Esophagus squamous epithelium (tissue), 5 donors: Measurements from ENCODE around the gene CNOT6. TPM values are rescaled to one million over a fixed set of nuclear protein-coding genes. Genes with fewer than 3 reads are reported as not detected.
"Not testable (repeated sequence)": the region's sequence is repeated elsewhere in the genome, so short reads cannot be mapped to it uniquely, and the experiment has no call there.

Experiments used
- DNase-seq: peaks from one replicate; lab custom pipeline; 2025; lab: John Stamatoyannopoulos, UW
- H3K27ac ChIP-seq, 4 donors: fragments of 200-600 bp; sonication (generic); one replicate each; pipeline ENCODE4 v1.5.1; 2016 to 2019; ENCODE audit warnings: mild to moderate bottlenecking in 1 of 4
- H3K27me3 ChIP-seq, 4 donors: fragments of 200-600 bp; sonication (generic); 1 replicate in 3 of 4; 2 replicates in 1 of 4; pipeline versions ENCODE4 v1.5.1 to v1.6.0; 2017 to 2021; ENCODE audit warnings: antibody characterized with exemption in 1 of 4
- H3K36me3 ChIP-seq, 3 donors: fragments of 200-600 bp; sonication (generic); one replicate each; pipeline ENCODE4 v1.5.1; 2016 to 2019
- H3K4me1 ChIP-seq, 3 donors: fragments of 200-600 bp; sonication (generic); one replicate each; pipeline ENCODE4 v1.5.1; 2017 to 2019
- H3K4me3 ChIP-seq, 4 donors: fragments of 200-600 bp; sonication (generic); 1 replicate in 3 of 4; 2 replicates in 1 of 4; pipeline ENCODE4 v1.5.1; 2016 to 2019; ENCODE audit warnings: mild to moderate bottlenecking in 2 of 4, moderate library complexity in 1 of 4
- H3K9me3 ChIP-seq, 3 donors: fragments of 200-600 bp; sonication (generic); one replicate each; pipeline ENCODE4 v1.5.1; 2016 to 2019
- POLR2A ChIP-seq, 4 donors: fragments of 450-650 bp; IDR thresholded peaks; one replicate each; pipeline ENCODE4 v1.6.1; 2017; ENCODE audit warnings: antibody characterized with exemption in 4 of 4, mild to moderate bottlenecking in 4 of 4, moderate library complexity in 3 of 4
- WGBS, 2 donors: methylation state at CpG; one replicate each; pipeline ENCODE4 v1.1.5; 2018; 5-methylcytosine and 5-hydroxymethylcytosine counted together
- intact Hi-C: fragments of 100-400 bp; cut with DNase I; formaldehyde crosslinking; loops from one replicate; pipeline ENCODE4 v1.15.0; 2022
- total RNA-seq, 4 donors: library from RNA; depleted of rRNA; stranded (reverse); fragments of >200 nt; gene quantifications; one replicate each; pipeline ENCODE4 v1.1.0, GENCODE V29; 2016
- TF ChIP-seq, protein P1 (sequence below), 6 experiments: fragments of 450-650 bp in 4 of 6; fragments of 200-600 bp in 2 of 6; sonication (generic) in 2 of 6; IDR thresholded peaks; one replicate each; pipeline ENCODE4 v1.5.1; 2016 to 2019; ENCODE audit warnings: antibody characterized with exemption in 6 of 6, mild to moderate bottlenecking in 4 of 6, moderate library complexity in 4 of 6
- donor health status: DM: yes; HTN: yes; CAD: no.

Gene CNOT6
- total RNA-seq, 4 donors from 2014 or later = 11.8 to 27.5 (median 16.5) TPM

DNA sequence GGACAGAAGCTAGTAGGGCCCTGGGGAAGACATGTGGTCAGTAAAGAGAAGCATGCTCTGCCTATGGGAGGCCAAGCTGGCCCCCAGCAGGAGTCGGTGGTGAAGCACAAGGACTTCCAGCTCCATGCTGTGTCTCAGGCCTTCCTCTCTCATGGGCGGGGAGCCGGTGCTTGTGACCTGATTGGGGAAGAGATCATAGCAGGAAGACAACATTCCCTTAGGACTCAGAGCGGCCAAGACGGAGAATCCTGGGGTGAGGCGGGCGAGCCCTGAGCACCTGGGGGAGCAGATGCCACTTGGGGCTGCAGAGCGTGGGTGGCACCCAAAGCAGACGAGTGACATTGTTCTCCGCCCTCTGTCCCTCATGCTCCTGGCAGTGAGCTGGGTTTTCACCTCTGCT, 33.3 kb upstream of the CNOT6 start:
- DNase-seq = no peak
- Histone ChIP-seq H3K4me3 (no peak overlapping the region), H3K9me3 (no peaks in the 10 kb centered on the region), H3K4me1 (no peaks in the 10 kb centered on the region), H3K27ac (no peak overlapping the region), H3K36me3 (no peaks in the 10 kb centered on the region), H3K27me3 (peaks cover 0 to 18% (median 0%) of the 10 kb centered on the region in 4 donors)
- WGBS, 2 donors = 92 to 96% methylated on average over 5 to 10 of the region's 10 CpGs
- intact Hi-C loops = loop anchor here (10.0 kb wide), 2 partner anchors 136 to 166 kb away; partner anchors contain the start of gene MAPK9
- no peak for TF ChIP-seq POLR2A (IDR thresholded peaks at IDR 0.05)
- TF ChIP-seq, protein P1, sequence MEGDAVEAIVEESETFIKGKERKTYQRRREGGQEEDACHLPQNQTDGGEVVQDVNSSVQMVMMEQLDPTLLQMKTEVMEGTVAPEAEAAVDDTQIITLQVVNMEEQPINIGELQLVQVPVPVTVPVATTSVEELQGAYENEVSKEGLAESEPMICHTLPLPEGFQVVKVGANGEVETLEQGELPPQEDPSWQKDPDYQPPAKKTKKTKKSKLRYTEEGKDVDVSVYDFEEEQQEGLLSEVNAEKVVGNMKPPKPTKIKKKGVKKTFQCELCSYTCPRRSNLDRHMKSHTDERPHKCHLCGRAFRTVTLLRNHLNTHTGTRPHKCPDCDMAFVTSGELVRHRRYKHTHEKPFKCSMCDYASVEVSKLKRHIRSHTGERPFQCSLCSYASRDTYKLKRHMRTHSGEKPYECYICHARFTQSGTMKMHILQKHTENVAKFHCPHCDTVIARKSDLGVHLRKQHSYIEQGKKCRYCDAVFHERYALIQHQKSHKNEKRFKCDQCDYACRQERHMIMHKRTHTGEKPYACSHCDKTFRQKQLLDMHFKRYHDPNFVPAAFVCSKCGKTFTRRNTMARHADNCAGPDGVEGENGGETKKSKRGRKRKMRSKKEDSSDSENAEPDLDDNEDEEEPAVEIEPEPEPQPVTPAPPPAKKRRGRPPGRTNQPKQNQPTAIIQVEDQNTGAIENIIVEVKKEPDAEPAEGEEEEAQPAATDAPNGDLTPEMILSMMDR (IDR thresholded peaks at IDR 0.05) = no peak

DNA sequence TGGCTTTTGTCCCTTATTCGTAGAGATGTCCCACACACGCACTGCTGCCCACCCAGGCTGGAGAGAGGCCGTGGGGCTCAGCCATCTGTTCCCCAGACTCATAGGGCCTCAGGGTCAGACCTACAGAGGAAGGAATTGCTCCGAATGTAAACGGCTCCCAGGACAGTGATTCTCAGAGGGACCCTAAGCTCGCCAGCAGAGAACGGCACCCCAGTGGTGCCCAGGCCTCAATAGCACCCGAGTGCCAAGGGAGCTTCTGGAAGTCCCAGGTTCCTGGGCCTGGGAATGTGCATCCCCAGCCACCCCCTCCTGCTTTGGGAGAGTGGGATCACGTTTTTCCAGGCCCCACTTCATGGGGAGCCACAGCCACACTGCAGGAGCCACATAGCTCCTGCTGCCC, 32.9 kb upstream of the CNOT6 start:
- no peak for DNase-seq
- WGBS, 2 donors = 72 to 73% methylated on average over 3 to 5 of the region's 9 CpGs
- Histone ChIP-seq H3K36me3 (no peaks in the 10 kb centered on the region), H3K27ac (no peak overlapping the region), H3K27me3 (peaks cover 0 to 18% (median 0%) of the 10 kb centered on the region in 4 donors), H3K9me3 (no peaks in the 10 kb centered on the region), H3K4me1 (no peaks in the 10 kb centered on the region), H3K4me3 (no peak overlapping the region)
- intact Hi-C loops = loop anchor here (10.0 kb wide), 2 partner anchors 137 to 167 kb away; partner anchors contain the start of gene MAPK9
- TF ChIP-seq, protein P1 (IDR thresholded peaks at IDR 0.05) = no peak
- TF ChIP-seq POLR2A (IDR thresholded peaks at IDR 0.05) = no peak

DNA sequence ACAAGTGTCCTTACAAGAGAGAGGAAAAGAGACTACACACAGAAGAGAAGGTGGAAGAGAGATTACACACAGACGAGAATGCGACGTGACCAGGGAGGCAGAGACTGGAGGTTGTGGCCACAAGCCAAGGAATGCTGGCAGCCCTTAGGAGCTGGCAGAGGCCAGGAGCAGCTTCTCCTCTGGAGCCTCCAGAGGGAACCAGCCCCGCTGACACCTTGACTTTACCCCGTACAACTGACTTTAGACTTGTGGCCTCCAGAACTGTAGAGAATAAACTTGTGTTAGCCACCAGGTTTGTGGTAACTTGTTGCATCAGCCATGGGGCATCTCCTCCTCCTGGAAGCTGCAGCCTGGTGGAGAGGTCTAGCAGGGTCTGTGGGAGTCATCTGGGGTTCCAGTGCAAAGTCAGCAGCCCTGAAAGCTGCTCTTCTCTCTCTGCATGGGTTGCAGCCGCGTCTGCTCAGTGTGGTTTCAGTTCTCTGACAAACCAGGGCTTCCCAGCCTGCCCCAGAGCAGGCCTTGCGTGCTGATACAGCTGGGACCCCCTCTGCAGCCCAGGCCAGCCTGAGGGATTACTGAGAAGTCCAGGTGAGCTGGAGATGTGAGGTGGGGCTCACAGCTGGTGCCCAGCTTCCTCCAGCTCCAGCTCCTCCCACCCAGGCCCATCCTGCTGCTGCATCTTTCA, 30.8 kb upstream of the CNOT6 start:
- intact Hi-C loops = loop anchor here (10.0 kb wide), 2 partner anchors 139 to 169 kb away; partner anchors contain the start of gene MAPK9
- Histone ChIP-seq H3K27me3 (peaks cover 0 to 18% (median 0%) of the 10 kb centered on the region in 4 donors), H3K9me3 (no peaks in the 10 kb centered on the region), H3K27ac (no peak overlapping the region), H3K4me1 (peaks cover 0 to 10% (median 4%) of the 10 kb centered on the region in 3 donors), H3K4me3 (no peak overlapping the region), H3K36me3 (no peaks in the 10 kb centered on the region)
- DNase-seq = no peak
- TF ChIP-seq, protein P1 (IDR thresholded peaks at IDR 0.05) = no peak
- no peak for TF ChIP-seq POLR2A (IDR thresholded peaks at IDR 0.05)
- WGBS, 2 donors = 60 to 72% methylated on average over 6 to 7 of the region's 8 CpGs

DNA sequence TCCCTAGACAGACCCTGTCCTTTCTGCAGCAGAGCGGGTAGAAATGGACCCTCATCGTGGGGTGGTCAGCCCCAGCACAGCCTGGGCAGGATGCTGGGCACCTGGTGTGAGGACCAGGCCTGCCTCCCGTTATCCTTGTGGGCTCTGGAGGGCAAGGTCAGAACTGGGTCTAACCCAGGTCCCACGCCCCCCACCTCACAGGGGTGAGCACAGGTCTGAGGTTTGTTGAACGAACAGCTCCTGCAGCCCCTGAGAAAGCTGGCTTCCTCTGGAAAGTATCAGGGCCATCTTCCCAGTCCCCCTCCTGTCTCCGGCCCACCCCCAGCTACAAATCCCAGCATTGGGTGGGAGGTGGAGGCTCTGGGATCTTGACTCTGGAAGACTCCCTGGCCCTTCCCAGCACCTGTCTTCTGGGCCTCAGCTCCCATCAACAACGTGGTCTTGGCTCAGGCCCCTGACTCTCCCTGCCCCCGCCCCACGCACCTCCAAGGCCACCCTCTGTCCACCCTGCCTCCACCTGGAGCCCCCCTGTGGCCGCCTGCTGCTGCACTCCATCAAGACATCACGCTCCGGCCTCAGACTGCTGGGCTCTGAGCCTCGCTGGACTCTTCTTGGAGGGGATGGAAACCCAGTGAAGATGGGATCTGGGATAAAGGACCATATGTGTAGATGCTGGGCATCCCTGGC, 30.1 kb upstream of the CNOT6 start:
- TF ChIP-seq POLR2A (IDR thresholded peaks at IDR 0.05) = no peak
- TF ChIP-seq, protein P1 (IDR thresholded peaks at IDR 0.05) = no peak
- WGBS, 2 donors = 56 to 90% methylated on average over 1 to 3 of the region's 13 CpGs
- H3K27ac ChIP-seq = no peak overlapping the region
- no peaks in the 10 kb centered on the region for H3K36me3 ChIP-seq
- intact Hi-C loops = loop anchor here (10.0 kb wide), 2 partner anchors 139 to 169 kb away; partner anchors contain the start of gene MAPK9
- H3K9me3 ChIP-seq = no peaks in the 10 kb centered on the region
- H3K27me3 ChIP-seq = peaks cover 0 to 18% (median 0%) of the 10 kb centered on the region in 4 donors
- H3K4me3 ChIP-seq = no peak overlapping the region
- H3K4me1 ChIP-seq = peaks cover 0 to 10% (median 4%) of the 10 kb centered on the region in 3 donors
- DNase-seq = no peak

DNA sequence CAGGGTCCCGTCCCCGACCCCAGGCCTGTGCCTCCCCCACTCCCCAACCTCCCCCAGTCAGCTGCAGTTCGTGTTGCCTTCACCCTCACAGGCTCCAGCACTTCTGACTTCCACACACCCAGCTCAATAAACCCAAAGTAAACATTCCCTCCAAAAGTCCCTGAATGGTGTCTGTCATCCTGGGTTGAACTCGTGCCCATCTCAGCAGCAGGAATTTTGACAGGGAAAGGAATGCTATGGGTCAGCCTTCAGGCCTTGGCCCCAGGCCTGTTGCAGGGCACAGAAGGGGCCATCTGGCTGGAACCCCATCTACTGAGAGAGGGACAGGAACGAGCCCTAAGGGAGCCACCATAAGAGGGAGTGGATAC, 29.6 kb upstream of the CNOT6 start:
- TF ChIP-seq POLR2A (IDR thresholded peaks at IDR 0.05) = no peak
- TF ChIP-seq, protein P1 (IDR thresholded peaks at IDR 0.05) = no peak

DNA sequence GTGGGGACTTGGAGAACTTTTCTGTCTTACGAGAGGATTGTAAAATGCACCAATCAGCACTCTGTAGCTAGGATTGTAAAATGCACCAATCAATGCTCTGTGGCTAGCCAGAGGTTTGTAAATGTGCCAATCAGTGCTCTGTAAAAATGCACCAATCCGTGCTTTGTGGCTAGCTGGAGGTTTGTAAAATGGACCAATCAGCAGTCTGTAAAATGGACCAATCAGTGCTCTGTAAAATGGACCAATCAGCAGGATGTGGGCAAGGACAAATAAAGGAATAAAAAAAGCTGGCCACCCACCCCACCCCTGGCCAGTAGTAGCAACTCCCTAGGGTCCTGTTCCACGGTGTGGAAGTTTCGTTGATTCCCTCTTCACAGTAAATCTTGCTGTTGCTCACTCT, 29.1 kb upstream of the CNOT6 start:
- H3K4me1 ChIP-seq, H3K36me3 ChIP-seq, H3K4me3 ChIP-seq, H3K27ac ChIP-seq, DNase-seq, H3K9me3 ChIP-seq: not testable (repeated sequence)
- 98 to 100% methylated on average over 3 to 4 of the region's 4 CpGs for WGBS, 2 donors
- intact Hi-C loops = loop anchor here (10.0 kb wide), 2 partner anchors 140 to 170 kb away; partner anchors contain the start of gene MAPK9
- H3K27me3 ChIP-seq = peaks cover 0 to 19% (median 0%) of the 10 kb centered on the region in 4 donors

More for the DNA sequence above, 29.6 kb upstream of the CNOT6 start:
- H3K4me1 ChIP-seq = peaks cover 0 to 10% (median 4%) of the 10 kb centered on the region in 3 donors
- DNase-seq = no peak
- H3K27ac ChIP-seq = no peak overlapping the region
- 40 to 60% methylated on average over 1 of the region's 5 CpGs for WGBS, 2 donors
- intact Hi-C loops = loop anchor here (10.0 kb wide), 2 partner anchors 140 to 170 kb away; partner anchors contain the start of gene MAPK9
- peaks cover 0 to 18% (median 0%) of the 10 kb centered on the region in 4 donors for H3K27me3 ChIP-seq
- H3K9me3 ChIP-seq = no peaks in the 10 kb centered on the region
- no peaks in the 10 kb centered on the region for H3K36me3 ChIP-seq
- no peak overlapping the region for H3K4me3 ChIP-seq
